Prostate gland (tissue), 2 donors: ENCODE results near the gene UNC5B.

Source experiments
- CTCF ChIP-seq, 4 experiments: fragments of 200-600 bp in 2 of 4; fragments of 450-650 bp in 2 of 4; sonication (generic) in 2 of 4; IDR thresholded peaks; 1 replicate in 3 of 4; 2 replicates in 1 of 4; pipeline ENCODE4 v1.5.1; 2016 to 2019; ENCODE audit warnings: antibody characterized with exemption in 4 of 4, mild to moderate bottlenecking in 2 of 4, moderate library complexity in 2 of 4
- POLR2A ChIP-seq: fragments of 450-650 bp; IDR thresholded peaks from one replicate; pipeline ENCODE4 v1.6.1; 2016; ENCODE audit warnings: antibody characterized with exemption, mild to moderate bottlenecking
- POLR2AphosphoS5 ChIP-seq: sonication (generic); formaldehyde crosslinking; IDR thresholded peaks from one replicate; pipeline ENCODE4 v1.6.1; 2017; ENCODE audit warnings: antibody characterized with exemption

- no peak for TF ChIP-seq CTCF (IDR thresholded peaks at IDR 0.05)
- no peak for TF ChIP-seq POLR2A
- TF ChIP-seq POLR2AphosphoS5, result no peak
Observed at GRCh38 chr10:71176661-71177060, 35.7 kb upstream of the UNC5B start.
